Activated CD8-positive, alpha-beta memory T cell treated with anti-CD3 and anti-CD28 coated beads for 1 hour (primary cell): Measurements from ENCODE around the gene MPIG6B.

ENCODE experiments used
- DNase-seq, 2 donors: peaks; one replicate each; pipeline ENCODE4 v3.0.0-alpha.2; 2020; ENCODE audit warnings: low read depth in 1 of 2; ENCODE audit errors: extremely low read depth in 1 of 2

The MPIG6B gene

DNA sequence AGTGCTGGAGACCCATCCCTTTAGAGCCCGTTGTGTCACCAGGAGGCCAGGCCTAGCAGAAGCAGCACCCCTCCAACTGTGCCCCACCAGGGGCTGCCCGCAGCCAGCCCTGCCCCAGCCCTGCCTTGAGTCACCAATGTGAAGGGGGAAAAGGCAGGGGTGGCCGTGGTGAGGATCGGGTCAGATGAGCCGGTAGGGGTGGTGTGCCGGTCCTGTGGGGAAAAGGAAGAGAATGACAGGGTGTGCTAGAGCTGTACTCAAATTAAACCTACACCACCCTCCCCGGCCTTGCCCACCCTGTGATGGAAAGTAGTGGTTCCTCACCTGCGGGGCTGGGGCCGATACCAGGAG, 42.4 kb downstream of the MPIG6B start:
- no peak for DNase-seq

DNA sequence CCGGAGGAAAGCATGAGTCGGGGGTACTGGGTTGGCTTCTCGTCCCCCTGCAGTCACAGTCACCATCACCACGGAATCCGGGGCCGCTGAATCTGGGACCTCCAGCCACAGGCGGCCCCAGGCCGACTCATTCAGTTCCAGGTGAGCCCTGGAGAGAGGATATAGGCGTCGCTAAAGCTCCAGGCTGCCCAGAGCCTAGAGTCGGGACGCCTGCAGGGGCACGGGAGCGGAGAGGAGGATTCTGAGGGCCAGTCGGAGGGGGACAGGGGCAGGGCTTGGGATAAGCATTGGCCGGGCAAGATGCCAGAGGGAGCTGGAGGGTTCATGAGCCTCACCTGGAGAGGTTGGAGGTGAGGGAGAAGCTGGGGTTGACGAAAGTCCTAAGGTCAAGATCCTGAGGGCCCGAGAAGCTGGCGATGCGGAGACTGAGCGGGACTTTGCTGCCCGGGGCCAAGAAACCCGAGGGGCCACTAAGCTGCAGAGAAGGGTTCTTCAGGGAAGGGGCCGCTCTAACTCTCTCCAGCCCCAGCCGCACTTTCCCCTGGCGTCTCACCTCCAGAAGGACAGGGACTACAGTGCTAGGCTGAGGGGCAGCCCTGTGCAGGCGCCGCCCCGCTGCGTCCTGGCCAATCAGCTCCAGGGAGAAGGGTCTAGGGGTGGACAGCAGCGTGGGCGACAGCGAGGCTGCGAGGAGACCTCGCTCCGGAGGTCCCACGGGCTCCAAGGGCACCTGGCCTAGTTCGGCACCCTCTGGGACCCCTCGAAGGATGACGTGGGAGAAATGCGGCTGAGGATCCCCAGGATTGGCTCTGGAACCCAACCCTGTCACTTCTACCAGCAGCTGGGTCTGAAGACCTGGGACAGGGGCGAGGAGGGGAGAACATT, 43.0 kb downstream of the MPIG6B start:
- DNase-seq, result no peak

DNA sequence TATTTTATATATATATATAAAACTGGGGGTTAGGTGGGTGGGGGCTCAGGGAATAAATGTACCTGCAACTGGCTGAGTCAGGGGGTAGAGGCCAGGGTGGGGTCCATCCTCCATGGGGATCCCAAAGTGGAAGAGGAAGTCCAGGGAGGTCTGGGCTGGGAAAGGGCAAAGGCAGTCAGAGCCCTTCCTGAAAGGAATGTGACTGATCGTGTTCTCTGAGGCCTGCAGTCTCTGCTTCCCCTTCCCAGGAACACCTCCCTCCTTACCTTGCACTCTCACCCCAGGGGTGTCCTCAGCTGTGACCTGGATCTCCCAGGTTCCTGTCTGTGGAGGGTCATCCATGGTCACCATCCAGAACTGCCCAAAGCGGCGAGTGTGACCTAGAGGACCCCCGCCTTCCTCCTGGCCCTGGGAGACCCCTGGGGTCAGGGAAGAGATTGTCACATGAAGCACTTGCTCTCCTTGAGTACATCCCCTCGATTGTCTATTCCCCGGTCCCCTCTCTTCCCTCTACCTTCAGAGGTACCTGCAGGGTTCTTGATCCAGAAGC, 44.0 kb downstream of the MPIG6B start:
- no peak for DNase-seq

DNA sequence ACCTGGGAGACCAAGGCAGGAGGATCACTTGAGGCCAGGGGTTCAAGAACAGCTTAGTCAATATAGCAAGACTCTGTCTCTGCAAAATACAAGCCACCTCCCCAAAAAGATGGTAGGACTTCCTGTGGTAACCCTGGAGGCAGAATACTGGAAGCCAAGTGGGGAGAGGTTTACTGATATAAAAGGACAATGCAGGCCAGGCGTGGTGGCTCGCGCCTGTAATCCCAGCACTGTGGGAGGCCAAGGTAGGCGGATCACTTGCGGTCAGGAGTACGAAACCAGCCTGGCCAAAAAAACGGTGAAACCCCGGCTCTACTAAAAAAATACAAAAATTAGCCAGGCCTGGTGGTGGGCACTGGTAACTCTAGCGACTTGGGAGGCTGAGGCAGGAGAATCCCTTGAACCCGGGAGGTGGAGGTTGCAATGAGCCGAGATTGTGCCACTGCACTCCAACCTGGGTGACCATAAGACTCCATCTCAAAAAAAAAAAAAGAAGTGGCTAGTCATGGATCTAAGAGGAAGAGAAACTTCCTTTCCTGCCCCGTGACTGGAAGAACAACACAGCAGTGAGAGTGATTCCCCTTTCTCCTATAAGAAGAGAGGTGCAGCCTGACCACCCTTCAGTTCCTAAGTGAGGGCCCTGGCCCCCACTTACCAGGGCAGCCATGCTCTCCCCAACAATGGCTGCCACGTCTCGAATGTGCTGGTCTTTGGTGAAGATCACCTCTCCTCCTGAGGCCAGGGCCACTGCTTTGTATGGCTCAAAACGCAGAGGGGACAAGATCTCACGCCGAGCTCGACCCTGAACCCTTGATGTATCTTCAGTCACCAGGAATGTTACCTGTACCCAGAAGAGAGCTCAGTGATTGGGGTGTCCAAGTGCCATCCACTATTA, 45.4 kb downstream of the MPIG6B start:
- DNase-seq, result no peak

DNA sequence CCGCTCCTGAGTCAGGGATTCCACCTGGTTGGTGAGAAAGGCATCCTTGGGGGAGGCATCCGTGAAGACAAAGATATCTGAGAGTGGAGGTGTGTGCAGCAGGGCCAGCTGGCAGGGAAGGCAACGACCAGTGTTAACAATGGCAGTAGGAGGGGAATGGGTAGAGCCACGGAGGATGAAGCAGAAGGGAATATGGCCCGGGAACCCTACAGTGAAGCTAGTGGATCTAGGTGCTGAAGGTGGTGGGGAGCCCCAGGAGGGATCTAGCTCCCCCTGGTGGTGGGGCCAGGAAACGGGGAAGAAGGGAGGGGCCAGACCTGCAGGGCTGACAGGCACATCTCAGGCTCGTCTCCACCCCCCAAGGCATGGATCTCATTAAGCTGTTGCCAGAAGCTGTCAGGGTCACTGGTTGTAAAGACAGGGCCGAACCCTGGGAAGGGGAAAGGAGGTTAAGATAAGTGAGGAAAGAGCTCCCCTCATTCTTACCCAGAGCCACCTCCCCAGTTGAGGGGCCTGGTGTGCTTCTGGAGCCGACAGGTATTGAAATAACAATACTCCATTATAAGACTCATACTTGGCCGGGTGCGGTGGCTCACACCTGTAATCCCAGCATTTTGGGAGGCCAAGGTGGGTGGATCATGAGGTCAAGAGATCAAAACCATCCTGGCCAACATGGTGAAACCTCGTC, 46.7 kb downstream of the MPIG6B start:
- peak; percentile 63 to 64 for DNase-seq

DNA sequence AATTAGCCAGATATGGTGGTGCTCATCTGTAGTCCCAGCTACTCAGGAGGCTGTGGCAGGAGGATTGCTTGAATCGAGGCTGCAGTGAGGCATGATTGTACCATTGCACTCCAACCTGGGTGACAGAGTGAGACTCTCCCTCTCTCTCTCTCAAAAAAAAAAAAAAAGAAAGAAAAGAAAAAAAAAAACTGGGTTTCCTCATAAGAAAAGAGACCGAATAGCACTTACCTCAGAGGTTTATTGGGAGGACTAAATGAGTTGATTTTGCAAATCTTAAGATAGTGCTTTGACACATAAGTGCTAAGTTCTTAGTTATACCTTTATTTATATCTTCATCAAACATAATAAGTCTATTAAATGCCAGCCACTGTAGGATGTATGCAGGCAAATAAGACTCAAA, 47.7 kb downstream of the MPIG6B start:
- no peak for DNase-seq

DNA sequence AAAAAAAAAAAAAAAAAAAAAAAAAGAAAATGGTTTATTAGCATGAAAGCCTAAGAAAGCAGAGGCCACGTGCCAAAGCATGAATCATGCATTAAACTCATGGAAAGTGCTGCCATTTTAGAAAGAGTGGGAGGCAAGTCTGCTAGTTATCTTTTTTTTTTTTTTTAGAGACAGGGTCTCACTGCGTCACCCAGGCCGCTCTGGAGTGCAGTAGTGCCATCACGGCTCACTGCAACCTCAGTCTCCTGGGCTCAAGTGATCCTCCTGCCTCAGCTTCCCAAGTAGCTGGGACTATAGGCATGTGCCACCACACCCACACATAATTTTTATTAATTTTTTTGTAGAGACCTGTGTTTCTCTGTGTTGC, 48.8 kb downstream of the MPIG6B start:
- no peak for DNase-seq

DNA sequence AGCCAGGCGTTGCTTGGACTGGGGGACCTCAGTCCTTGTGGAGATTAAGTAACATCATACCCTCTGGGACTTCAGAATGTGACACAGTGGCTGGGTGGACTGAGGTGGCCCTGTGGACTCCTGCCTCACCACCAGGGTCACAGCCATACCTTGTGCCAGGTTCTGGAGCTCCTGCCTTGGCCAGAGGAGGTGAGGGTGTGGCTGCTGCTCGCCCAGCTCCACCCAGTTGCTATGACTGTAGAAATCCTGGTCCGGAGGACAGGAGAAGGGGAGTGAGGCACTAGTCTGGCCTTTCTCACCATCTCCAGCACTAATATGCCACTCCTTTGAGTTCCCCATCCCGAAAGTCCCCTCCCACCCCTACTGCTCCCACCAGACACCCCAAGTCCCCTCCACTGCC, 52.0 kb downstream of the MPIG6B start:
- no peak for DNase-seq

DNA sequence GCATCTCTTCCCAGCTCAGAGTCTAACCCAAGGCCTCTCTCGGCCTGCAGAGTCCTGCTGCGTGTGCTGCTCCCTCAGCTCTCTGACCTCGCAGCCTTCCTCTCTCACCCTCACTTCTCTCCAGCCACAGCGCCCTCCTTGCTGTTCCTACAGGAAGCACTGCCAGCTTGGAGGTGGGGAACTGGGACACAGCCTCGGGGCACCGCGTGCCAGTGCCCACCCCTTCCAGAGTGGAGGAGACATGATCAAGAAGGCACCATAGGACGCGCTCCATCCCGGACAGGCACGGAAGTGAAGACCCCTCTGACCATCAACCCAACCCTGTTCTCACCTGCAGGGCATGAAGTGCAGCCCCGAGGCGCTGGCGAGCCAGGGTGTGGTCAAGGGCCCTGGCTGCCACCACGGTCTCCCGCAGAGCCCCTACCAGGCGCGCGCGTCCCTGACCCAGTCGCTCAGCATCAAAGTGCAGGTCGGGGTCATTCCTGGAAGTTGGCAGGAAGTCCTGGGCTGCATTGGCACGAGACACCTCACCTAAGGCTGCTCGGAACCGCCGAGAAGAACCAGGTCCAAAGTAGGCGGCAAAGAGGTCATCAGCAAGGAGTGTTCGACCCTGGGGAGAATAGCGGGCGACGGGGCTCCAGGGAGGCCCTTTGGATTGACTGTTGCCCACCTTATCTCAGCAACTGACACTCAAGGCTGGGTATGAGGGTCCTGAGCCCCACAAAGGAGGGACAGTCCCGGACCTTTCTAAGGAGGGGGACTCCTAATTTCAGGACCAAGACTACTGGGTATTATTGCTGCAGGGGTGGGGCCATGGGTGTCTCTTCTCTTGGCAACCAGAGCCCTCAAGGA, 52.7 kb downstream of the MPIG6B start:
- no peak for DNase-seq
